Epidermal melanocyte (primary cell): ENCODE results near the gene ICA1L.

Experiments
- DNase-seq: peaks from one replicate; pipeline ENCODE4 v3.0.0; 2011; ENCODE audit warnings: low spot score; ENCODE audit not compliant: insufficient read length

The ICA1L gene

GRCh38 chr2:202782940-202783558 is 88.5 kb downstream of the ICA1L start:
- DNase-seq = no peak

- no peak for DNase-seq
These were observed 91.0 kb downstream of the ICA1L start for GRCh38 chr2:202780514-202781021.

GRCh38 chr2:202778217-202778616 is 93.3 kb downstream of the ICA1L start:
- DNase-seq = no peak

- DNase-seq = no peak
These were observed 97.5 kb downstream of the ICA1L start for GRCh38 chr2:202774104-202774503.

- DNase-seq = no peak
These were observed 98.1 kb downstream of the ICA1L start for GRCh38 chr2:202773301-202773973.

GRCh38 chr2:202771741-202772460 is 99.7 kb downstream of the ICA1L start:
- DNase-seq = no peak

GRCh38 chr2:202771336-202771735 is 100.2 kb downstream of the ICA1L start:
- DNase-seq = no peak

- DNase-seq = no peak
These were observed 102.4 kb downstream of the ICA1L start for GRCh38 chr2:202769201-202769600.

- DNase-seq = no peak
These were observed 103.3 kb downstream of the ICA1L start for GRCh38 chr2:202768273-202768672.

GRCh38 chr2:202765436-202765835 is 106.1 kb downstream of the ICA1L start:
- DNase-seq = no peak

- no peak for DNase-seq
These were observed 106.6 kb downstream of the ICA1L start for GRCh38 chr2:202764991-202765390.

- DNase-seq = no peak
These were observed 107.7 kb downstream of the ICA1L start for GRCh38 chr2:202763916-202764315.

GRCh38 chr2:202762556-202762955 is 109.0 kb downstream of the ICA1L start:
- no peak for DNase-seq

- DNase-seq = no peak
These were observed 110.7 kb downstream of the ICA1L start for GRCh38 chr2:202760848-202761247.

- no peak for DNase-seq
These were observed 113.0 kb downstream of the ICA1L start for GRCh38 chr2:202758604-202759003.

- no peak for DNase-seq
These were observed 113.4 kb downstream of the ICA1L start for GRCh38 chr2:202758128-202758527.

- no peak for DNase-seq
These were observed 114.2 kb downstream of the ICA1L start for GRCh38 chr2:202757339-202757738.

GRCh38 chr2:202756598-202756997 is 115.0 kb downstream of the ICA1L start:
- no peak for DNase-seq

GRCh38 chr2:202754936-202755335 is 116.6 kb downstream of the ICA1L start:
- no peak for DNase-seq

GRCh38 chr2:202752071-202752470 is 119.5 kb downstream of the ICA1L start:
- DNase-seq = no peak

- DNase-seq = no peak
These were observed 120.7 kb downstream of the ICA1L start for GRCh38 chr2:202750763-202751427.

GRCh38 chr2:202749477-202749876 is 122.1 kb downstream of the ICA1L start:
- DNase-seq = no peak
